Parathyroid adenoma (tissue), 2 donors: Measurements from ENCODE around the gene PM20D1.
A peak's percentile ranks its signal among the peaks of the same experiment; 100 is the strongest.

Experiments
- H2AFZ ChIP-seq: fragments of 300-600 bp; sonication (generic); one replicate; pipeline ENCODE4 v1.7.0; 2017; ENCODE audit warnings: antibody characterized with exemption, mild to moderate bottlenecking
- H3K27ac ChIP-seq: fragments of 300-600 bp; sonication (generic); one replicate; pipeline ENCODE4 v1.7.0; 2017
- H3K27me3 ChIP-seq: fragments of 300-600 bp; sonication (generic); one replicate; pipeline ENCODE4 v1.7.0; 2017; ENCODE audit warnings: low read length; ENCODE audit not compliant: control insufficient read depth, insufficient read depth
- H3K36me3 ChIP-seq: fragments of 300-600 bp; sonication (generic); one replicate; pipeline ENCODE4 v1.7.0; 2017; ENCODE audit warnings: low read length; ENCODE audit not compliant: control insufficient read depth, insufficient read depth
- H3K4me1 ChIP-seq: fragments of 300-600 bp; sonication (generic); one replicate; pipeline ENCODE4 v1.7.0; 2017; ENCODE audit warnings: control low read depth
- H3K4me2 ChIP-seq: fragments of 300-600 bp; sonication (generic); one replicate; pipeline ENCODE4 v1.7.0; 2017; ENCODE audit warnings: low read length
- H3K4me3 ChIP-seq: fragments of 300-600 bp; sonication (generic); one replicate; pipeline ENCODE4 v1.7.0; 2017; ENCODE audit warnings: low read depth, low read length
- H3K79me2 ChIP-seq: fragments of 300-600 bp; sonication (generic); one replicate; pipeline ENCODE4 v1.7.0; 2017; ENCODE audit warnings: control low read depth
- H3K9ac ChIP-seq: fragments of 300-600 bp; sonication (generic); one replicate; pipeline ENCODE4 v1.7.0; 2017; ENCODE audit warnings: mild to moderate bottlenecking
- H3K9me3 ChIP-seq: fragments of 300-600 bp; sonication (generic); one replicate; pipeline ENCODE4 v1.7.0; 2017; ENCODE audit warnings: low read length; ENCODE audit not compliant: control insufficient read depth
- CTCF ChIP-seq: fragments of 300-600 bp; sonication (generic); IDR thresholded peaks from one replicate; pipeline ENCODE4 v1.7.0; 2017; ENCODE audit warnings: antibody characterized with exemption, mild to moderate bottlenecking
- donor health status: primary hyperparathyroidism.

The PM20D1 gene

DNA sequence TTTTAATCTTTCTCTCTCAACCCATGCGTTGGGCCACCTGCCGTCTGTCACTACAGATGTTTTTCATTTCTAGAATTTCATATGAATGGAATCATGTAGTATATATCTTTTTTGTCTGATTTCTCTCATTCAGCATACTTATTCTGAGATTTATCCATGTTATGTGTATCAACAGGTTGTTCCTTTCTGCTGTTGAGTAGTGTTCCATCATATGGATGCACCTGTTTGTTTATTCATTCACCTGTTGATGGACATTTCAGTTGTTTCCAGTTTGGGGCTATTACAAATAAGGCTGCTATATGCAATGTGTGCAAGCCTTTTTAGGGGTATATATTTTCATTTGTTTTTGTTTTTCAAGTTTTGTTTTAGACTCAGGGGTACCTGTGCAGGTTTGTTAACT is 27.5 kb downstream of the PM20D1 start:
- Histone ChIP-seq H3K79me2 (no peaks in the 10 kb centered on the region), H3K27ac (no peak overlapping the region), H3K4me2 (no peak overlapping the region), H3K4me1 (no peaks in the 10 kb centered on the region), H3K9ac (no peak overlapping the region), H3K4me3 (no peak overlapping the region), H3K27me3 (no peaks in the 10 kb centered on the region), H2AFZ (no peak overlapping the region), H3K9me3 (no peaks in the 10 kb centered on the region), H3K36me3 (no peaks in the 10 kb centered on the region)
- no peak for TF ChIP-seq CTCF

GRCh38 chr1:205817988-205818387 is 31.9 kb downstream of the PM20D1 start:
- no peak overlapping the region for H2AFZ ChIP-seq
- no peaks in the 10 kb centered on the region for H3K9me3 ChIP-seq
- TF ChIP-seq CTCF = no peak
- H3K4me3 ChIP-seq = no peak overlapping the region
- H3K4me2 ChIP-seq = no peak overlapping the region
- H3K4me1 ChIP-seq = peaks cover 6% of the 10 kb centered on the region
- no peak overlapping the region for H3K27ac ChIP-seq
- H3K9ac ChIP-seq = no peak overlapping the region
- H3K27me3 ChIP-seq = no peaks in the 10 kb centered on the region
- no peaks in the 10 kb centered on the region for H3K36me3 ChIP-seq
- no peaks in the 10 kb centered on the region for H3K79me2 ChIP-seq

DNA sequence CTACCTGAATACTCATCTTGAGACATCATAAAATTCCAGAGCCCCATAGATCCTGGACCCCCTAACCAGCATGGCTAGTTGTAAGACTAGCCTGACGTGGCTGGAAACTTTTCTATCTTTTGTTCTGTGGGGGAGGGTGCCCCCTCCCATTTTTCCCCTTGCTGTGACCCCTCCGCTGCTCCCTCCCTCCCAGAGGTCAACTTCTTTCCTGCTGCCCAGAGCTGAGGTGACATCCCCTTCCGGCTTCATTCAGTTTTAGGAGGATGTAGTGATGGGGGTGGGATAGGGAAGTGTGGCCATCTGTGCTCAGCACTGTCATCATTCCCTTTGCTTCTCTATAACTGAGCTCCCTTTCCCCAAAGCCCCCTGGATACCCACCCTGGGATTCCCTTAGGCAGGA is 32.6 kb downstream of the PM20D1 start:
- Histone ChIP-seq H3K4me2 (no peak overlapping the region), H2AFZ (no peak overlapping the region), H3K27ac (no peak overlapping the region), H3K4me3 (no peak overlapping the region), H3K9ac (no peak overlapping the region), H3K9me3 (no peaks in the 10 kb centered on the region), H3K36me3 (no peaks in the 10 kb centered on the region), H3K79me2 (no peaks in the 10 kb centered on the region), H3K4me1 (peaks cover 6% of the 10 kb centered on the region), H3K27me3 (no peaks in the 10 kb centered on the region)
- no peak for TF ChIP-seq CTCF

DNA sequence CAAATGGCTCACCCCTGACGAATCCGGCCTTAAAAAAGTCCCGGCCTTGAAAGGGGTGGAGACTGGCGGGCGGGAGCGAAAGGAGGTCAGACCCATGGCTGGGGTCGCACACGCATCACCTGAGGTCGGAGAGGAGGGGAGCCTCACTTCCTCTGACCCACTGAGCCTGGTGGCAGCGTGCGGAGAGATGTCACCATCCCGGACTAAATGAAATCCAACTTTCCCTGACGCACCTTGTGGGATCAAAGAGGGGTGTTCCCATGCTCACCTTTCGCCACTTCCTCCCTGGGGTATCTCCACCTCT is 36.2 kb downstream of the PM20D1 start:
- Histone ChIP-seq H3K36me3 (no peaks in the 10 kb centered on the region), H3K27me3 (no peaks in the 10 kb centered on the region), H3K79me2 (no peaks in the 10 kb centered on the region), H3K4me2 (peak overlapping the region; percentile 98), H2AFZ (peak overlapping the region; percentile 92), H3K9me3 (no peaks in the 10 kb centered on the region), H3K9ac (no peak overlapping the region), H3K27ac (peak overlapping the region; percentile 69), H3K4me3 (peak overlapping the region; percentile 90), H3K4me1 (peaks cover 6% of the 10 kb centered on the region)
- TF ChIP-seq CTCF = no peak

DNA sequence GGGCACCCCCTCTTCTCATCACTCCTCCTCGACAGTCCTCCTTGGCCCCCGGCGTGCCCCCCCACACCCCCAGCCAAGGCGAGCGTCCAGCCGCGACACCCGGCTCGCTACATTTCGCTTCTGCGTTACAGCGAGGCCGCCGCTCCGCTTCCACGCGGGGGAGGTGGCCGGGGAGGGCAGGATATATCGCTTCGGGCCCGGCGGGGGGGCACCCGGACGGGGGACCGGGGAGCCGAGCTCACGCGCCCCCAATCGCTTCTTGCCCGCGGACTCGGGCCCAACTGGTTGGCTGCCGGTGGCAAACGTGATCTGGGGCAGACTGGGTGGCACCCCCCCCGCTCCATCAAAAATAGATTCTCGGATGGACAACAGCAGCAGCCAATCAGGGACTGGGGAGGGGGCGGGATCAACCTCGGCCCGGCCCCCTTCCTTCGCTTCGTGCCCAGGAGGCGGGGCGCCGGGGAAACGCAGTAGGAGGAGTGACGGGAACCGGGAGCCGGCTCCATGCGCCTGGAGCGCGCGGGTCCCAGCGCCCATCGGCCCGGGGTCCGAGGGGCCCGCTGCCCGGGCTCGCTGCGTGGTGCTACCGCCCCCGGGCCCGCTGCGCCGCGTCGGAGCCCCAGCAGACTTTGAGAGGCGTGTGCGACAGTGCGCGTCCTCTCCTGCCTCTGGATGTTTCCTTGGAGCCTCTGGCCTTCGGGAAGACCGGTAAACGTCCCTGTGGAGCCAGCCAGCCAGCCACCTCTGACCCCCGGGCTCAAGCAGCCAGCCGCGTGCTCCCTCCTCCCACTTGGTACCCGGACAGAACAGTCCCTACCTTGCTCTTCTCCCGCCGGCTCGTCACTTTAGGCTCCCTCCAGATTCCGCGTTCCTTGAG is 36.8 kb downstream of the PM20D1 start, which contains the start of gene SLC41A1:
Gene SLC41A1 (minus strand): TSS at position 321 of the 877 bp plus-strand sequence. CDS start 2,757 bp downstream, outside the sequence.
- no peaks in the 10 kb centered on the region for H3K79me2 ChIP-seq
- peak within 1 kb of the TSS; percentile 98 for H3K4me2 ChIP-seq
- H3K36me3 ChIP-seq = no peaks in the 10 kb centered on the region
- H3K4me1 ChIP-seq = peaks cover 6% of the 10 kb centered on the region
- TF ChIP-seq CTCF = no peak
- peak within 1 kb of the TSS; percentile 69 for H3K27ac ChIP-seq
- no peaks in the 10 kb centered on the region for H3K9me3 ChIP-seq
- H3K9ac ChIP-seq = peak within 1 kb of the TSS; percentile 67
- H3K4me3 ChIP-seq = peak within 1 kb of the TSS; percentile 90
- peak within 1 kb of the TSS; percentile 92 for H2AFZ ChIP-seq
- no peaks in the 10 kb centered on the region for H3K27me3 ChIP-seq
